Hindlimb muscle (tissue), 1 donor: ENCODE measurements around the gene ZER1. TPM values are rescaled to one million over a fixed set of nuclear protein-coding genes. Genes with fewer than 3 reads are reported as not detected.
"Not testable (repeated sequence)": the region's sequence is repeated elsewhere in the genome, so short reads cannot be mapped to it uniquely, and the experiment has no call there.

Experiments used
- DNase-seq: peaks from one replicate; pipeline ENCODE4 v3.0.0-alpha.2; 2013
- polyA plus RNA-seq: library from polyadenylated mRNA; unstranded; fragments of 120-200 nt; gene quantifications from one replicate; pipeline ENCODE4 v1.2.1, GENCODE V29; 2013; ENCODE audit not compliant: insufficient read length

ZER1 gene
- 46.0 TPM for polyA plus RNA-seq

DNA sequence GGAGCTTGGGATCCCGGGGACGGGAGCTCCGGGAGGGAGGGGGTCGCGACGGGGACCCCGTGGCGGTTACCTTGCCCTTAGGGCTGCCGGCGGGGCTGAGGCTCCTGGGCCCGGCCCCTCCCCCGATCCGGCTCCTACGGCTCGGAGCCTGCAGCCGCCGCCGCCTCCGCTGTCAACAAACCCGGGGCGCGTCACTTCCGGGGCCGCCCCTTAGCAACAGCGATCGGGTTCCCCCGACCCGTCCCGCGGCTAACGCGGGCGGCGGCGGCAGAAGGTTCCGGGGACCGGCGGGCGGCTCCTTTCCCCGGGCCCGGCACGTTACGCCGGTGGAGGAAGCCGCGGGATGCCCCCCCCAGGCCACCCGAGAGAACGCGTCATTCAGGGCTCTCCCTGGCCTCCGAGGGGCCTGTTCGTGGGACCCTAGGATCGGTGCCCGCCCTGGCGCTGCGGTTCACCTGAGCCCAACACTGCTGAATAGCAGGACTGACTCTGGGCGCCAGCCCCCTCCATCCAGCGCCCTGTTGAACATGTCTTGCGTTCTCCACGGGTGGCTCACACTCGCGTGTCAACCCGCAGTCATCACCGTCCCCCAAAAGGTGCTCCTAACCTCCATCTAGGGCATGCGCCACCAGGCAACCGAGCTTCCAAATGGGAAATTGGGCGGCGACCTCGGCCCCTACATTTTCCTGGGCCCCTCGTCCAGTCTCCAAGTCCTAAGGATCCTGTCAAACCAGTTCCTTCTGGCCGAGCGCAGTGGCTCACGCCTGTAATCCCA lies at the start of gene ZER1:
Gene ZER1, minus strand, starts transcription at position 183 of the 775 bp plus-strand sequence. CDS start 16,362 bp downstream, outside the sequence.
- peak; percentile 93 for DNase-seq

GRCh38 chr9:128820665-128821583 lies 49.2 kb upstream of the ZER1 start:
- DNase-seq: no peak

GRCh38 chr9:128819716-128820664 lies 48.3 kb upstream of the ZER1 start:
- no peak for DNase-seq

- no peak for DNase-seq
Observed at GRCh38 chr9:128818839-128819715, 47.4 kb upstream of the ZER1 start.

DNA sequence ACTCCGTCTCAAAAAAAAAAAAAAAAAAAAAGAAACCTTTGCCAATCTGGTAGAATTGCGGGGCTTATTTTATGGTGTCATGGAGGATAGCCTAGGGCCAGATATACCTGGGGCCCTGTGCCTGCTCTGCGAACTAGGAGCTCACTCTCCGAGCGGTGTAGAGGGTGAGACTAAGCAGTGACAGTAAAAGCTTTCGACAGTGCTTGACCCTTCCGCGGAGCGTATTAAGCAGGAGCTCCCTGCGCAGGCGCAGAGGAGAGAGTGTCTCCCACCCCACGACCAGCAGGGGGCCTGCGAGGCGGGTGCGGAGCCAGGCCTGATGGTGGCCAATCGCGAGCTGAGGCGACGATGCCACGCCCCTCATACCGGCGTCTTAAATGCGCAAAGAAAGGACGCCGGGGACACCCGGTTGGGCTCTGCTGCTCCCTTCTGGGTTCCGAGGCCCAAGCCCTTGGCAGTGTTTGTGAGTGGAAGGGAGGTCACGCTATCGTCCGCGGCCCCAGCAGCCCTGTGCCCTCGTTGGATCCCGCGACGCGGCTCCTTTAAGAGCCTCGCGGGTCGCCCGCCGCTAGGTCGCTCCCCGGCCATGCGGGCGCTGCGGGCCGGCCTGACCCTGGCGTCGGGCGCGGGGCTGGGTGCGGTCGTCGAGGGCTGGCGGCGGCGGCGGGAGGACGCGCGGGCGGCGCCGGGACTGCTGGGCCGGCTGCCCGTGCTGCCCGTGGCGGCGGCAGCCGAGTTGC lies 46.5 kb upstream of the ZER1 start, which contains the start of gene ENDOG:
Gene ENDOG, plus strand, starts transcription at position 402 of the 740 bp plus-strand sequence. Its CDS starts 185 bp downstream, at position 587.
- peak; percentile 98 for DNase-seq

DNA sequence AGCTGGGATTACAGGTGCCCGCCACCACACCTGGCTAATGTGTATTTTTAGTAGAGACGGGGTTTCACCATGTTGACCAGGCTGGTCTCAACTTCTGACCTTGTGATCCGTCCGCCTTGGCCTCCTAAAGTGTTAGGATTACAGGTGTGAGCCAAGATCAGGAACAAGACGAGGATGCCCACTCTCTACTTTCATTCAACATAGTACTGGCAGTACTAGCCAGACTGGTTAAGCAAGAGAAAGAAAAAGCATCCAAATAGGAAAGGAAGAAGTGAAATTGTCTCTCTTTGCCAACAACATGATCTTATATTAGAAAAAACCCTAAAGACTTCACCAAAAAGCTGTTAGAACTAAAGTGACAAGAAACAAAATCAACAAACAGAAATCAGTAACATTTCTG lies 39.1 kb upstream of the ZER1 start:
- DNase-seq: no peak

DNA sequence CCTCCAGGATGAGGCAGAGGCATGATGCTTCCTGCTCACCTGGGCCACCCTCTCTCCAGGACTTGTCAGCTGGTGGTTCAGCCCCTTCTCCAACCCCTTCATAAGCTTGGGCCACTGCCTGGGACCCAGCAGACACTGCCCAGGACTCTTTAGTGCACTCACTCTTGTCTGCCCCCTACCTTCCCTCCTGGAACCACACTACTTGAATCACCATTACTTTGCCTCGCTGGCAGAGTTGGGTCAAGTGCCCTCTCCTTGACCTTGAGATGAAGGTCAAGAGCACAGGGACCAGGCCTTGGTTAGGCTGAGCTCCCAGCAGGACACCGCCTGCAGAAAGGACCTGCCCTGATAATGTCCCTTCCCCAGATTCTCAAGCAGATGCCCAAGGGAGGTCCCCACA lies 38.1 kb upstream of the ZER1 start:
- no peak for DNase-seq

DNA sequence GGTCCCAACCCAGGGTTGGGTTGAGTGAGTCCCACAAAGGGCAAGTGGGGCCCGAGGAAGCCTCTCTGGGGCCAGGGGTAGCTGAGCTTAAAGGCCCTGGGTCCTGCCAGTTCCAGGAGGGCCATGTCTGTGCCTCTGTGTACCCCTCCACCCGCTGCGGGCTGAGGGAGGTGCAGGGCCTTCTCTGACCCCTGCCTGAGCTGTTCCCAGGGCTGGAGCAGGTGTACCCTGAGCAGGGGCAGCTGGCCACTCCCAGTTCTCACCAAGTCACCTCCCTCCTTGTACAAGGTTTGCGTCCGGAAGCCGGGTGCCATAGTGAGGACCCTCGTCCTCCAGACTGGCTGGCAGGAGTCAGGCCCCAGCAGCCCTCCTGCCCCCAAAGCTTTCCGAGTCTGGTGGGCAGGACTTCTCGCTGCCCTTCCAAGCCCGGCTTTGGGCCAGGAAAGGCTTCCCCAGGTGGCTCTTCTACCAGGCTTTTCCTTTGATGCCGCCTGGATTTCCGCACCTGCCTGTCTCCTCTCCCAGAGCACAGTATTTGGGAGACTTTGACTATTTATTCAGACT lies 37.4 kb upstream of the ZER1 start:
- no peak for DNase-seq

DNA sequence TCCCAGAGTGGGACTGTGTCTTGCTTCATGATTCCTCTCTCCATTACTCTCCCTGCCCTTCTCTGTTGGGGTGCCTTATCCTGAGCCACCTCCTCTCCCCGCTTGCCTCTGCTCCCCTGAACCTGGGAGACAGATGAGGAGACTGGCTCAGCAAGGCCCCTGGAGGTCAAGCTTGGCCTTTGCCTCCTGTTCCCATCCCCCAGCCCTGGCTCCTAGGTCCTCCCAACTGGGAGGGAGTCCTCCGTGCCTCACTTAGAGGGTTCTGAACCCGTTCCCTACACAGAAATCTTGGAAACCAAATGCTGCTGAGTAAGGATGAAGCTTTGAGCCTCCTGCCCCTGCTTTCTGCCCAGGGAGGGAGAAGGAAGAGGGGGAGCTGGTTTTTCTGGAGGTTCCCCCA lies 36.8 kb upstream of the ZER1 start:
- DNase-seq: no peak

DNA sequence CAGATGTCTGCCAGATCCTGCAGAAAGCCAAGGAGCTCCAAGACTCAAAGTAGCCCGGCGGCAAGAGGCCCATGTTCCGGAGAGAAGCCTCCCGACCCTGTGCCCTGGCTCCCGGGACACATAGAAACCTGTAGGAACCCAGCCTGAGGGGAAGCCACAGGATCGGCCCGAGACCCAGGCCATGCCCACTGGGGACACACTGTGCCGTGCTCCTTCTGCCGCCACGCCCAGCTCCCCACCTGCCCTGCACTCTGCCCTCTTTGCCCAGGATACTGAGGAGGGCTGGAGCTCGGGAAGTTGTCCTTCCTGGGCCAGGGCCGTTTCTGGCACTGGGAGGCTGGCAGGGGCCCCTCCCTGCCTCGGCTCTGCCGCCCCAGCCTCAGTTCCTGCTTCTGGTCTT lies 36.1 kb upstream of the ZER1 start:
- no peak for DNase-seq

- no peak for DNase-seq
Observed at GRCh38 chr9:128805661-128806060, 33.9 kb upstream of the ZER1 start.

- no peak for DNase-seq
Observed at GRCh38 chr9:128802482-128802881, 30.8 kb upstream of the ZER1 start.

GRCh38 chr9:128800061-128800460 lies 28.3 kb upstream of the ZER1 start:
- DNase-seq: no peak

- no peak for DNase-seq
Observed at GRCh38 chr9:128798896-128799295, 27.2 kb upstream of the ZER1 start.

- DNase-seq: not testable (repeated sequence)
Observed at GRCh38 chr9:128794961-128795360, 23.2 kb upstream of the ZER1 start.

DNA sequence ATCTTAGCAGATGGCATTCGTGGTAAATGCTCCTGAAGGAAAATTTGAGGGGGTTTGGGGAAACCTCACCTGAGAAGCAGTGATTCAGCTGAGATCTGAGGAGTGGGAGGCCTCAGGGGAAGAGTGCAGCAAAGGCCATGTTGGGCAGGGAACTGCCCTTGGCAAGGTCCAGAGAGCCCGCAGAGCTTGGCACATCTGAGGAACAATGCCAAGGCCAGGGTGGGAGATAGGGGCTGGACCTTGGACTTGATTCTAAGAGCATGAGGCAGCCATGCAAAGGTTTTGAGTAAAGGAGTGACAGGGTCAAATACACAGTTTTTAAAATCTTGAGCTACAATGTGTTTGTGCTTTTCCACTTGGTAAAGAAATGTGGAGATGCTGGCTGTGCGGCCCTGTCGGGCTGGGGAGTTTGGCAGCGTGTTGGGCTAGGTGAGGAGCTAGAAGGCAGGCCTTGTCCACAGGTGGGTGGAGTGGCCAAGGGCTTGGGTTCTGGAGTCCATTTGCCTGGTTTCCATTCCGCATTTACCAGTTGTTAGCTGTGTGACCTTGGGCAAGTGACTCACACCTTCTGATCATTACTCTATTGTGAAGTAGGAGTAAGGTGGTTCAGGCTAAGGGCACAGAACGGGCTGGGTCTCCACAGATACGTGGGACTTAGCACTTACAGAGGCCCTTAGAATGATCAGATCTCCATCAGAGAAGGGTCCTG lies 21.4 kb upstream of the ZER1 start:
- no peak for DNase-seq

DNA sequence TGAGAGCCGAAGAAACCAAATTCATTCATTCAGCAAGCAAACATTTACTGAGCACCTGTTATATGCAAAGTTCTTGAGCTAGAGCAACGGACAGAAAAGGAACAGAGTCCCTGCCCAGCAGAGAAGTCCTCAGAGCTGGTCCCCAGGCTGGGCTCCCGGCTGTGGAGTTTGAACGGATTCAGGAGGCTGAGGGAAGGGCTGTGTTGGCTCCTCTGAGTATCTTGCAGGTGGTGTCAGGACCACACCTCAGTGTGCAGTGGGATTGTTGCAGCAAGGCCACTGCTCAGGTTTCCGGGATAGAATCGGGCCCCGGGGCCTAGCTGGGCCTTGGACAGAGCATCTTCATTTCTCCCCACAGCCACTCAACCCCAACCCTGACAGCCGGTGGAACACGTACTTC lies 20.4 kb upstream of the ZER1 start:
- DNase-seq: no peak

DNA sequence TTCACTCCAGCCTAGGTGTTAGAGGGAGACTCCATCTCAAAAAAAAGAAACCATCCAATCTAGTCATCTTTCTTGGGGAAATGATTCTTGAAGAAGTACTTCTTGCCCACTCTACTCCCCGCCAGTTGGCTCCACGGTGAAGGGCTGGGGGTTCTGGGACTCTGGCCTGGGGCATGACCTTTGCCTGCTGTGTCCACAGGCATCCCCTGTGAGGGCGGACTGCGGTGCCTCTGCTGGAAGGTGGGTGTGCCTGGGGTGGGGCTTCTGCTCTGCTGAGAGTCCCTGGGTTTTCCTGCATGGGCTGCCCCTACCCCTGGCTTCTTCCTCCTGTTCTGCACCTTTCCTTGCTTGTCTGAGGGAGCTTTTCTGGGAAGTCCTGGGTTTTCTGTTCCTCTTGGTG lies 18.8 kb upstream of the ZER1 start:
- no peak for DNase-seq

GRCh38 chr9:128788445-128788844 lies 16.7 kb upstream of the ZER1 start:
- no peak for DNase-seq
